ENCODE results near the gene GLMN.

Gene GLMN

GRCh38 chr1:92307980-92308379 lies 9.2 kb upstream of the GLMN start:
- H3K4me3 ChIP-seq (ENCODE audit: low read length): no peak overlapping the region
- no peak overlapping the region for H3K27ac ChIP-seq (ENCODE audit: low read depth, low read length)
- H3K79me2 ChIP-seq (ENCODE audit: control insufficient read depth, low read length): no peaks in the 10 kb centered on the region
- no peaks in the 10 kb centered on the region for H3K9me3 ChIP-seq (ENCODE audit: control insufficient read depth, insufficient read depth, low read length)
- H3K4me2 ChIP-seq (ENCODE audit: low read length): no peak overlapping the region
- TF ChIP-seq CTCF (IDR thresholded peaks at IDR 0.05; ENCODE audit: low read depth, low read length, poor library complexity, severe bottlenecking) (no peak), EZH2phosphoT487 (IDR thresholded peaks at IDR 0.05; ENCODE audit: borderline replicate concordance, low read length) (no peak)
- H4K20me1 ChIP-seq (ENCODE audit: control insufficient read depth, insufficient read depth, low read depth, low read length): no peaks in the 10 kb centered on the region
- H3K27me3 ChIP-seq (ENCODE audit: control insufficient read depth, low read length): no peaks in the 10 kb centered on the region
- H3K9me2 ChIP-seq (replicated peaks; ENCODE audit: control insufficient read depth, low read length): no peaks in the 10 kb centered on the region
- H3F3A ChIP-seq (ENCODE audit: control insufficient read depth, insufficient read depth): no peaks in the 10 kb centered on the region
- H3K4me1 ChIP-seq (ENCODE audit: control insufficient read depth, low read length): no peaks in the 10 kb centered on the region
- peaks cover 42% of the 10 kb centered on the region for H3K36me3 ChIP-seq (ENCODE audit: control insufficient read depth, low read length)

GRCh38 chr1:92306020-92306419 lies 7.2 kb upstream of the GLMN start:
- H3K4me2 ChIP-seq (ENCODE audit: low read length): no peak overlapping the region
- no peak overlapping the region for H3K27ac ChIP-seq (ENCODE audit: low read depth, low read length)
- H3K79me2 ChIP-seq (ENCODE audit: control insufficient read depth, low read length): peaks cover 7% of the 10 kb centered on the region
- H3K36me3 ChIP-seq (ENCODE audit: control insufficient read depth, low read length): peaks cover 48% of the 10 kb centered on the region
- H3F3A ChIP-seq (ENCODE audit: control insufficient read depth, insufficient read depth): no peaks in the 10 kb centered on the region
- H3K27me3 ChIP-seq (ENCODE audit: control insufficient read depth, low read length): no peaks in the 10 kb centered on the region
- H3K4me1 ChIP-seq (ENCODE audit: control insufficient read depth, low read length): no peaks in the 10 kb centered on the region
- H4K20me1 ChIP-seq (ENCODE audit: control insufficient read depth, insufficient read depth, low read depth, low read length): no peaks in the 10 kb centered on the region
- TF ChIP-seq CTCF (IDR thresholded peaks at IDR 0.05; ENCODE audit: low read depth, low read length, poor library complexity, severe bottlenecking) (no peak), EZH2phosphoT487 (IDR thresholded peaks at IDR 0.05; ENCODE audit: borderline replicate concordance, low read length) (no peak)
- no peaks in the 10 kb centered on the region for H3K9me3 ChIP-seq (ENCODE audit: control insufficient read depth, insufficient read depth, low read length)
- H3K9me2 ChIP-seq (replicated peaks; ENCODE audit: control insufficient read depth, low read length): no peaks in the 10 kb centered on the region
- no peak overlapping the region for H3K4me3 ChIP-seq (ENCODE audit: low read length)

GRCh38 chr1:92301021-92301420 lies 2.2 kb upstream of the GLMN start:
- Histone ChIP-seq H3K4me2 (ENCODE audit: low read length) (no peak overlapping the region), H3K9me3 (ENCODE audit: control insufficient read depth, insufficient read depth, low read length) (no peaks in the 10 kb centered on the region), H3K27me3 (ENCODE audit: control insufficient read depth, low read length) (no peaks in the 10 kb centered on the region), H3K4me3 (ENCODE audit: low read length) (no peak overlapping the region), H3K4me1 (ENCODE audit: control insufficient read depth, low read length) (peaks cover 19% of the 10 kb centered on the region), H3K27ac (ENCODE audit: low read depth, low read length) (no peak overlapping the region), H3K36me3 (ENCODE audit: control insufficient read depth, low read length) (peaks cover 51% of the 10 kb centered on the region), H4K20me1 (ENCODE audit: control insufficient read depth, insufficient read depth, low read depth, low read length) (peaks cover 2% of the 10 kb centered on the region; the same call in 1 of the 2 replicates), H3F3A (ENCODE audit: control insufficient read depth, insufficient read depth) (0 out of 2 replicates have a peak, but pooled peaks cover 3% of the 10 kb centered on the region), H3K9me2 (replicated peaks; ENCODE audit: control insufficient read depth, low read length) (no peaks in the 10 kb centered on the region), H3K79me2 (ENCODE audit: control insufficient read depth, low read length) (peaks cover 44% of the 10 kb centered on the region)
- TF ChIP-seq EZH2phosphoT487 (IDR thresholded peaks at IDR 0.05; ENCODE audit: borderline replicate concordance, low read length) (no peak), CTCF (IDR thresholded peaks at IDR 0.05; ENCODE audit: low read depth, low read length, poor library complexity, severe bottlenecking) (no peak)

Data from DOHH2 (cell line).